GM18519 (cell line): Measurements from ENCODE around the gene RAET1E.
"Not testable (repeated sequence)": the region's sequence is repeated elsewhere in the genome, so short reads cannot be mapped to it uniquely, and the experiment has no call there.

ENCODE experiments used
- ATAC-seq: cut with Tn5 transposase; IDR thresholded peaks from one replicate; pipeline ENCODE4 v1.9.1; 2021; ENCODE audit warnings: mild to moderate bottlenecking, moderate library complexity; ENCODE audit not compliant: unreplicated experiment, low FRiP score

RAET1E gene

DNA sequence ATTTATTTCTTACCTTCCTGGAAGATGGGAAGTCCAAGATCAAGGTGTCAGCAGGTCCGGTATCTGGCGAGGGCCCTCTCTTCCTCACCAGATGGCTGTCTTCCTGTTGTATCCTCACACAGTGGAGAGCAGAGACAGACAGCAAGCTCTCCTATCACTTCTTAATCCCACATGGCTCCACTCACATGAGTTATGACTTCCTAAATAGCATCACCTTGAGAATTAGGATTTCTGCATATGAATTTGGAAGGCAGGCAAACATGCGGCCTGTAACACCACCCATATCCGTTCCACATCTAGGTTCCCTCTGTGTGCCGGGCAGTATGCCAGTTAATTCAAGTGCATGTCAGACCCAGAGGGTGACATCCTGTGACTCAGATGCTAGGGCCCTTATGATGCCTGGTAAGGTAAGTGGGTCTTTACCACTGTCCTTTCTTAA, 2.1 kb downstream of the RAET1E start:
- ATAC-seq: no peak

DNA sequence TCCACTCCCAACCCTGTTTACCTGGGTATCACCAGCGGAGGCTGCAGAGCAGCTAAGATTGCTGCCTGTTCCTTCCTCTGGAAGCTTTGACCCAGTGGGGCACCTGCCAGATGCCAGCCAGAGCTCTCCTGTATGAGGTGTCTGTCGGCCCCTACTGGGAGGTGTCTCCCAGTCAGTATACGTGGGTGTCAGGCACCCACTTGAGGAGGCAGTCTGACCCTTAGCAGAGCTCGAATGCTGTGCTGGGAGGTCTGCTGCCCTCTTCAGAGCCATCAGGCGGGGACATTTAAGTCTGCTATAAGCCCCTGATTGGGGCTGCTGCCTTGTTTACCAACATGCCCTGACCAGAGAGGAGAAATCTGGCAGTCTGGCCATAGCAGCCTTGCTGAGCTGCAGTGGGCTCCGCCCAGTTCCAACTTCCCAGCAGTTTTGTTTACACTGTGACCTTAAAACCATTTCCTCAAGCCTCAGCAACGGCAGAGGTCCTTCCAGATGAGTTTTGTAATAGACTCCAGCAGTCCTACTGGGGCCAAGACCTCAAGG, 2.8 kb downstream of the RAET1E start:
- no peak for ATAC-seq

DNA sequence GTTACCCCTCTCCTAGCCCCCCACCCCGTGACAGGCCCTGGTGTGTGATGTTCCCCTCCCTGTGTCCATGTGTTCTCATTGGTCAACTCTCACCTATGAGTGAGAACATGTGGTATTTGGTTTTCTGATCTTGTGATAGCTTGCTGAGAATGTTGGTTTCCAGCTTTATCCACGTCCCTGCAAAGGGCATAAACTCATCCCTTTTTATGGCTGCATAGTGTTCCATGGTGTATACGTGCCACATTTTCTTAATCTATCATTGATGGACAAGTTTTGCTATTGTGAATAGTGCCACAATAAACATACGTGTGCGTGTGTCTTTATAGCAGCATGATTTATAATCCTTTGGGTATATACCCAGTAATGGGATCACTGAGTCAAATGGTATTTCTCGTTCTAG, 6.0 kb downstream of the RAET1E start:
- not testable (repeated sequence) for ATAC-seq

DNA sequence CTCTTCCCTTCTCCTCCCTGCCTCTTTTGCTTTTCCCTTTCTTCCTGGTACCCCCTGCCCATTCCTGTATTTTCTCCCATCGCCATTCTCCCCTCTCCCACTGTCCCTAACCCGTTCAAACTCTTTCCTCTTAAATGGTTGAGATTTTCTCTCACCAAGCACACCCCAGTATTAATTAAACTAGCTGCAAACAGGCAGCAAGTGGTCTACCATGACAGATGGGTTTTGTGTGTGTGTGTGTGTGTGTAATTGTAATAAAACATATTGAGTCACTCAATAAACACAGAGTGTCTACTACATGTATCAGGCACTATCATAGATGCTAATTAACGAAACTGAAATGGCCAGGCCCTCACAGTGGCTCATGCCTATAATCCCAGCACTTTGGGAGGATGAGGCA, 6.7 kb downstream of the RAET1E start:
- no peak for ATAC-seq

DNA sequence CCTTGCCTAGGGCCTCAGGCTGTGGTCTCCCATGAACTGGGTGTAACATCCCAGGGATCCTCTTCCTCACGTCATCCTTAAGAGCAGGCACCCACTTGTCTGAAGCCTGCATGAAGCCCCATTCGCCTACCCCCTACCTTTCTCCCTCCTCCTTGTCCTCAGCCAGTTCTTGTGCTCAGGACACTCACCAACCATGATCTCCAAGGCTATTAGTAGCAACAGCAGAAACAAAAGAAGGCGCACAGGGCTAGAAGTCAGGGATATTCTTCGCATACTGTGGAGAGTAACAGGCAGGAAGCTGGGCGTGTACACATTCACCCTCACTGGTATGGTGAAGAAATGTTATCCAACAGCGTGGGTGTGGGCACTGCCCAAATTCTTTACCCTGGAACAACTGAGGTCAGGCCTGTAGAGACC, 7.3 kb downstream of the RAET1E start:
- ATAC-seq: no peak

DNA sequence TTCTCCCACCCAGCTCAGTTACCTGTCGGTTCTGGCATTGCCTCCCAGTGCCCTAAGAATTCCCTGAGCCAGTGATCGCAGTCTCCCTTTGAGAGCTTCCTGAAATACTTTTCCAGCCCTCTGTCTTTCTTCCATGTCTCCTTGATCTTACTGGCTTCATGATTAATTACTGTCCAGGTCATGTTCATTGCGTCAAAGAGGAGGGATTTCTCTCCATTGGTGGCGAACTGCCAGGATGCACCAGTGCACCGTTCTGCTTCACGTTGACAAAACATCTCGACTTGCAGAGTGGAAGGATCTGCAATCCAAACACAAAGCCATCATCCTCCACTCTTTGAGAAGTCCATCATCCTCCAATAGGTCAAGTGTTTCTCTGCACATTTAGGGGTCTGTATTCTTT, 8.6 kb downstream of the RAET1E start:
- ATAC-seq: no peak

DNA sequence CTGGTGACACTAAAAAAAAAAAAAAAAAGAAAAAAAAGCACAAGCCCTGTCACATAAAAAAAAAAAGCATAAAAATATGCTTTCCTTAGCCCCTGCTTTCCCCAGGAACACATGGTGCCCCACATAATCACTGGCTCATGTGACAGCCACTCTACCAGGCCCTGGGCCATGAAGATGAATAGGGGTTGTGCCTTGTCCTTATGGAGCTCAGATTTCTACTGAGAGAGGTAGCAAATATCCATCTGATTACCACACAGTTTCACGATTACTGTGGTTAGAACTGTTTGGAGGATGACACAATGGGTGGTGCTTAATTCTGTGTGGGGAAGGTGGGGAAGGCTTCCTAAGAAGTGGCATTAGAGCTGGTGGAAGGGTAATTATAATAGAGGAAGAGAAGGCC, 9.3 kb downstream of the RAET1E start:
- no peak for ATAC-seq

DNA sequence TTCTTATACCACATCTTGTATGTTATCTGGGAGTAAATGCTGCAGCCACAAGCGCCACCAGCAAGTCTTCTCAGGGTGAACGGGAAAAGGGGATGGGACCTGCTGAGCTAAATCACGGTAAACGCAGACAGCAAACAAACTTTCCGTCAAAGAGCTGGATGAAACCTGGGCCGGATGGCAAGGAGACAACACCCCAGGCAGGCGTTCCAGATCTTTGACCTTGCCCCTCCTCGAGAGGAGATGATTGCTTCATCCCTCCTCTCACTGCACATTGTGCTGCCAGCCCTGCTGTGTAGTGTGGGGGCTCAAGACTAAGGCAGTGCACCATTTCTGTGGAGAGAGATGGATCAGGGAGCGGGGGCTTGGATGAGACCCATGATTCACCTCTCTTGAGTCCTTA, 9.8 kb downstream of the RAET1E start:
- no peak for ATAC-seq

DNA sequence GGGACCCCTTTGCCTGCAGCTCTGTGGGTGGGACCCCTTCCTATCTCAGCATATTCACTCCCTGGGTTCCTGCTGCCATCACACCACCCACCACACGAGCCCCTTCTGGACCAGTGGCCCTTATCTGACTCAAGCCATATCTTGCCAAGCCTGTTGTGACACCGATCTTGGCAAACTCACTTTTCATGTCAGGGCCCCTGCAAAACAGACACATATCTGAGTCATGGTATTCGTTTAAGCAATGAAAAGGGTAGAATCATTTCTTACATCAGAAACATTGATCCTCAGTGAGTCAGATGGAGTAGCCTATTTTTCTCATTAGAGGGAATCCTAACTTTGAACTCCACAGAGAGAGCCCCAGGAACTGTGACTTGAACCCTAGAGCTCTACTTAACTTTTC, 10.6 kb downstream of the RAET1E start:
- no peak for ATAC-seq

DNA sequence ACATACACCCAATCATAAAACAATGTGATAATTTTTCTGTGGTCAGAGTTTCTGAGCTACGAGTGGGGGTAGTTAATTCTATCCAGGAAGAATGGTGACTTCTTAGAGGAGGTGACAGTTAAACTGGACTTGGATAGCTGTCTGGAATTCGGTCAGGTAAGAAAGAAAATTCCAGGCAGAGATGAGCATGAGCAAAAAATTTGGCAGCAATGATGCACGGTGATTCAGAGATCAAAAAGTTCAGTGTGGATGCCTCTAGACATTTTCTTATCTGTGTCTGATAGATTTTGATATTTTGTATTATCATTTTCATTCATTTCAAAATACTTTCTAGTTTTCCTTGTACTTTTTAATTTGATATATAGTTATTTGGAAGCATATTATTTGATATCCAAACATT, 12.0 kb downstream of the RAET1E start:
- no peak for ATAC-seq

DNA sequence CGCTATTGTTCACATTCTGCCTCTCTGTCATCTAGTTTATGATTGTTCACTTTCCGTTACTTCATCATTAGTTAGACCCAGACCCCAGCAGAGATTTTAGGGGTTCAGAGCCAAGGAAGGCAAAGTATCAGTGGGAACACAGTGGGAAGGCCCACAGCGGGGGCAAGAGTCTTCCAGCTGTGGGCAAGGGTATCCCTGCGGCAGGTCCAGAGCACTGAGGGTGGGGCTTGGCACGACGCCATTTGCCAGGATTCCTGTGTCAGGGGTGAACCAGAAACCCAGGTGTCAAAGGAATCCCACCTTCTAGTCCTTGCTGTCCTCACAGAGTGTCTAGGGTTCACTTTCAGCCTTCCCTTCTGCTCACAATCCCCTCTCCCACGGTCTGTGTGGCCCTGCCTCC, 13.3 kb downstream of the RAET1E start:
- no peak for ATAC-seq

DNA sequence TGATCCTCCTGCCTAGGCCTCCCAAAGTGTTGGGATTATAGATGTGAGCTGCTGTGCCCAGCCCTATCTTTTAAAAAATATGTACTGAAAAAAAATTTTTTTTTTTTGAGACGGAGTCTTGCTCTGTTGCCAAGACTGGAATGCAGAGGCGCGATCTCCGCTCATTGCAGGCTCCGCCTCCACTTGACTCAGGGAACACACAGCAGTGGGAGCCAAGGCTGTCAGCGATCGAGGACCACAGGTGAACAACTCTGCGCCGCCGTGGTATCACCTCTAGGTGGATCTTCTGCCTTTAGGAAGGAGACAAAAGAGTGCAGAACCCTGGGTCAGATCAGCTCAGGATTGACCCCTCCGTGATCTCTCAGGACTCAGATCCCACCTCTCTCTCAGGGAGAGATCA, 13.7 kb downstream of the RAET1E start:
- no peak for ATAC-seq

DNA sequence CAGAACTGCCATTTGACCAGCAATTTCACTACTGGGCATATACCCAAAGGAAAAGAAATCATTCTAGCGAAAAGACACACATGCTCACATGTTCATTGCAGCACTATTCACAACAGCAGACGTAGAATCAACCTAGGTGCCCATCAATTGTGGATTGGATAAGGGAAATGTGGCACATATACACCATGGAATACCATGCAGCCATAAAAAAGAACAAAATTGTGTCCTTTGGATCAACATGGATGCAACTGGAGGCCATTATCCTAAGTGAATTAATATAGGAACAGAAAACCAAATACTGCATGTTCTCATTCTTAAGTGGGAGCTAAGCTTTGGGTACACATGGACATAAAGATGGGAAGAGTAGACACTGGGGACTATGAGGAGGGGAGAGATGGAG, 16.1 kb downstream of the RAET1E start:
- no peak for ATAC-seq

DNA sequence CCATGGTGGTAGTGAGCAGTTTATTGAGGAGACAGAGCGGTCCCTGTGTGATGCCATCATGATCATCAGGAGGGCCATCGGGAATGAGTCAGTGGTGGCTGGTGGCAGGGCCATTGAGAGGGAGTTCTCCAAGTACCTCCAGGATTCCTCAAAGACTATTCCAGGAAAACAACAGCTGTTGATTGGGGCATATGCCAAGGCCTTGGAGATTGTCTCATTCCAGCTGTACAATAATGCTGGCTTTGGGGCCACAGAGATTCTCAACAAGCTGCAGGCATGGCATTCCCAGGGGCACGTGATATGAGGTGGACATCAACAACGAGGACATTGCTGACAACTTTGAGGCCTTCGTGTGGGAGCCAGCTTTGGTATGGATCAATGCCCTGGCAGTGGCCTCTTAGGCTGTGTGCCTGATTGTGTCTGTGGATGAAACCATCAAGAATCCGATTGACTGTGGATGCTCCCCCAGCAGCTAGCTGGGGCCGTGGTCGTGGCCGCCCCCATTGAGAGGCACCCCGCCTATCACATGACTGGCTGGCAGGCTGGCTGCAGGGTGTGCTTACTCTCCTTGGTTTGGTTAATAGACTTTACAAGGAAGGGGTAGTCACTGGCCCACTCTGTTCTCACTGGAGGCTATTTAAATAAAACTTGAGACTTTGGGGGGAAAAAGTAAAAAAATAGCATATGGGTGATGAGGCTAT, 16.7 kb downstream of the RAET1E start:
- no peak for ATAC-seq

DNA sequence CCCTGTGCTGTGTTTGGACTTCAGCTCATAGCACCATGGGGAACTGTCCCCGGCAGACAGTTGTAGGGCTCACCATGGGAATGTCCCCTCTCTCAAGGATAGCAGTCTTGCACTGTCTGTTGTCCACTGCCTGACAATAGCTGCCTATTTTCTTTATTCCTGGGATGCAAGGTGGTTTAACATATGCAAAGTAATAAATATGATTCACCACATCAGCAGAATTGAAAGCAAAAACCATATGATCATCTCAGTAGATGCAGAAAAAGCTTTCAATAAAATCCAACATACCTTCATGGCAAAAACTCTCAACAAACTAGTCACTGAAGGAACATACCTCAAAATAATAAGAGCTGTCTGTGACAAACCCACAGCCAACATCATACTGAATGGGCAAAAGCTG, 20.3 kb downstream of the RAET1E start:
- ATAC-seq: no peak

DNA sequence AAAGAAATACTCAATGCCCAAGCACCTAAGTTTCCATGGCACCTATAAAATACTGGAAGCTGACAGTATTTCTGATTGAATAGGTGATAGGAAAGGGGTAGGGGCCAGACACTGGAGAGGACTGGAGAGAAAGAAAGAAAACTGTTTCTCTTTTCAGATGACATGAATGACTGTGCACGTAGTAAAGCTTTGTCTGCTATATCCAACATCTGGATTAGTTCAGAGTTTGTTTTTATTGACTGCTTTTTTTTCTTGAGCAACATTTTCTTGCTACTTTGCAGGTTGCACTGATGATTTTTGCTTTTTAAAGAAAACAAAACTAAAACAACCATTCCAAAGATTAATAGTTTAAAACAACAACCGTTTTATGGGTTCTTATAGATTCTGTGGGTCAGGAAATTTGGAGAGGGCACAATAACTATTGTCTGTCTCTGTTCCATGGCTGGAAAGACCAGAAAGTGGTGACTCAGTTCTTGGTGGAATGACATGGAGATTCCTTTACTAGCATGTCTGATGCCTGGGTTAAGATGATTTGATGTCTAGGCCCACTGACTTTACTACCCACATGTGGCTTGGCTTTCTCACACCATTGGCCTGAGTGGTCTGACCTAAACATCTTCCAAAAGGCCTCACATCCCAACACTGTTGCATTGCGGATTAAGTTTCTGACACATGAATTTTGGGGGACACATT, 21.5 kb downstream of the RAET1E start:
- ATAC-seq: no peak

DNA sequence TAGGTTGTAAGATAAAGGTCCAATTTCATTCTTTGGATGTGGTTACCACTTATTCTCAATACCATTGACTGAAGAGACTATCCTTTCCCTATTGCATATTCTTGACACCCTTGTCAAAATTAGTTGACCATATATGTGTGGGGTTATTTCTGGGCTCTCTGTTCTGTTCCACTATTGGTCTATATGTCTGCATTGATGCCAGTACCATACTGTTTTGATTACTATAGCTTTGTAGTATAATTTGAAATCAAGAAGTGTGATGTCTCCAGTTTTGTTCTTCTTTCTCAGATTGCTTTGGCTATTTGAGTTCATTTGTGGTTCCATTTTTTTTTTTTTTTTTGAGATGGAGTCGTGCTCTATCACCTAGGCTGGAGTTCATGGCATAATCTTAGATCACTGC, 25.7 kb downstream of the RAET1E start:
- ATAC-seq: no peak

DNA sequence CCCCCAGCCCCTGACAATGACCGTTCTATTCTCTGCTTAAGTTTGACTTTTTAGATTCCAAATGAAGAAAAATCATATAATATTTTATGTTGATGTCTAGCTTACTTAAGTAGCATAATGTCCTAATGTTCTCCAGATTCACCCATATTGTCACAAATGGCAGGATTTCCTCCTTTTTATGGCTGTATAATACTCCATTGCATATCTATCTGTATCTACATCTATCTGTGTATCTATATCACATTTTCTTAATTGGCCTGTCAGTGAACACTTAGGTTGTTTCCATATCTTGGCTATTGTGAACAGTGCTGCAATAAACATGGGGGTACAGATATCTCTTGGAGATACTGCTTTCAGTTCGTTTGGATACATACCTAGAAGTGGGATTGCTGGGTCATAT, 26.7 kb downstream of the RAET1E start:
- ATAC-seq: no peak

DNA sequence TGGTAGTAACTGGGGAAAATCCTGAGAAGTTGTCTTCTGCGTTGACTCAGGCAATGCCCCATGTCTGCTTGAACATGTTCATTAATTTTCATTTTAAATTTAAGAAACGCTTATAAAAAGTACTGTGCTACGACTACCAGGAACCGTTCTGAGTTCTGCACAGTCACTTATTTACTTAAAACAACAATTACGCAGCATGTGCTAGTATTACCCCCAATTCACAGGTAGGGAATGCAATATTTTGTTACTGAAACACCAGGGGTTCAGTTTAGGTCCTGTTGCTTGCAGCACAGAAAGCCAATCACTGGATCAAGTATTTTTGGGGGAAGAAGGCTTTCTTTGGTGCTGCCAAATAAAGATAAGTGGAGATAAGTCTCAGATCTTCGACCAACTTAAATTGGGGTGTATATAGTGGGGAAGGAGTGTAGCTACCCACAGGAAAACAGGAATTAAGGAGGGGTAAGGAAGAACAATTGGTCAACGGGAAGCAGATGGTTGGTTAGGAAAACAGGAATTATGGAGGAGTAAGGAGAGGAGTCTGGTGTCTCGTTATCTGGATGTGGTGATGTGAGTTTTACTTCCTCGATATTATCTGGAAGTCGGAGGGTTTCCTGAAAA, 28.5 kb downstream of the RAET1E start:
- no peak for ATAC-seq

DNA sequence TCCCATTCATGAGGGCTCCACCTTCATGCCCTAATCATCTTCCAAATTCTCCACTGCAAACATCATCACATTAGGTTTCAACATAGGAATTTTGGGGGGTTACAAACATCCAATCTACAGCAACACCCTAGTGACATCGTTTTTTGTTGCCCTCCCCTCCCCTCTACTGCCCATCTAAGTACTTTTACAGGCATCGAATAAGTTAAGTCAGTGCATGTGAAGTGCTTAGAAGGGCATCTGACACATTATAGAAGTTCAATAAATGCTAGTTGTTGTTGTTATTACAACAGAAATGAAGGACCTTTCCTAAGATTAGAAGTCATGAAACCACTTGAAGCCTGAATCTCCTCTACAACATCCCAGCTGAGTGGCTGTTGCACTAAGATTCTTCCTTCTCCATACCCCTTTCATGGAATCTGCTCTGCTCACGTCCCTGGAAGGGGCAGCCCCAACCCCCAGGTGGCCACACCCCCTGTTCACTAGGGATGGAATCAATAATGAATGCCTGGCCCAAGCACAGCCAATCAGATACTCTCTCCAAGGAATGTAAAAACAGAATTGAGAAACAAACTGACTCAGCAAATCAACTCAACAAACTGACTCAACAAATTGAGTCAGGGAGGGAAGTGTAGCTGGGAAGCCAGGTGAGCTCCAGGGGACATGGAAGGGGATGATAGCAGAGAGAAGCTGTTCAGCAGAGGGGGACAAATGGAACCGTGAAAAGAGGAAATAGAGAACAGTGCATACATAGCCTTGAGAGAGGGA, 29.9 kb downstream of the RAET1E start:
- no peak for ATAC-seq
